Loucy (cell line): ENCODE measurements around the gene ADAMTS2.

Experiments used
- H2AFZ ChIP-seq: fragments of 200-600 bp; sonication (generic); 2 replicates; pipeline ENCODE4 v1.6.0; 2016; ENCODE audit warnings: antibody characterized with exemption, mild to moderate bottlenecking, low read length, moderate library complexity
- H3F3A ChIP-seq: fragments of 200-600 bp; 2 replicates; pipeline ENCODE4 v1.6.0; 2016; ENCODE audit warnings: antibody characterized with exemption, low read depth, mild to moderate bottlenecking
- H3K27me3 ChIP-seq: fragments of 200-600 bp; sonication (generic); 2 replicates; pipeline ENCODE4 v1.6.1; 2014; ENCODE audit warnings: low read length, mild to moderate bottlenecking; ENCODE audit not compliant: insufficient read depth, poor library complexity, severe bottlenecking
- H3K36me3 ChIP-seq: fragments of 200-600 bp; sonication (generic); 2 replicates; pipeline ENCODE4 v1.6.1; 2016; ENCODE audit warnings: low read length; ENCODE audit not compliant: insufficient read depth
- H3K4me1 ChIP-seq: fragments of 200-600 bp; sonication (generic); 2 replicates; pipeline ENCODE4 v1.5.1; 2014; ENCODE audit warnings: low read length, mild to moderate bottlenecking; ENCODE audit not compliant: insufficient read depth, poor library complexity, severe bottlenecking
- H3K4me2 ChIP-seq: fragments of 200-600 bp; sonication (generic); 2 replicates; pipeline ENCODE4 v1.6.0; 2014; ENCODE audit warnings: antibody characterized with exemption, low read length, low read depth, mild to moderate bottlenecking; ENCODE audit not compliant: poor library complexity, severe bottlenecking
- H3K4me3 ChIP-seq: fragments of 200-600 bp; sonication (generic); 2 replicates; pipeline ENCODE4 v1.5.1; 2014; ENCODE audit warnings: low read length, mild to moderate bottlenecking, mixed read lengths; ENCODE audit not compliant: poor library complexity, severe bottlenecking
- H3K79me2 ChIP-seq: fragments of 200-600 bp; sonication (generic); 2 replicates; pipeline ENCODE4 v1.6.1; 2014; ENCODE audit warnings: low read length; ENCODE audit not compliant: insufficient read depth
- H3K9ac ChIP-seq: fragments of 200-600 bp; sonication (generic); 2 replicates; pipeline ENCODE4 v1.6.0; 2014; ENCODE audit warnings: mild to moderate bottlenecking, low read depth, low read length, moderate library complexity; ENCODE audit not compliant: poor library complexity, severe bottlenecking
- H3K9me2 ChIP-seq: fragments of 200-600 bp; sonication (generic); replicated peaks from 2 replicates; pipeline ENCODE4 v1.6.1; 2016; ENCODE audit warnings: low read depth, low read length, mixed read lengths
- H3K9me3 ChIP-seq: fragments of 200-600 bp; sonication (generic); 2 replicates; pipeline ENCODE4 v1.6.1; 2014; ENCODE audit warnings: mild to moderate bottlenecking, antibody characterized with exemption, low read length, low read depth; ENCODE audit not compliant: insufficient read depth
- H4K20me1 ChIP-seq: fragments of 200-600 bp; sonication (generic); 2 replicates; pipeline ENCODE4 v1.6.0; 2014; ENCODE audit warnings: antibody characterized with exemption, low read length, mild to moderate bottlenecking; ENCODE audit not compliant: insufficient read depth, poor library complexity, severe bottlenecking
- EZH2phosphoT487 ChIP-seq: fragments of 200-600 bp; IDR thresholded peaks from 2 replicates; pipeline ENCODE4 v1.6.1; 2018; ENCODE audit warnings: antibody characterized with exemption, mild to moderate bottlenecking, moderate library complexity, borderline replicate concordance
- TF ChIP-seq, protein P1 (sequence below): fragments of 200-600 bp; sonication (generic); conservative IDR thresholded peaks from 2 replicates; pipeline ENCODE4 v1.5.1; 2014; ENCODE audit warnings: mild to moderate bottlenecking, antibody characterized with exemption, low read length

ADAMTS2 gene

DNA sequence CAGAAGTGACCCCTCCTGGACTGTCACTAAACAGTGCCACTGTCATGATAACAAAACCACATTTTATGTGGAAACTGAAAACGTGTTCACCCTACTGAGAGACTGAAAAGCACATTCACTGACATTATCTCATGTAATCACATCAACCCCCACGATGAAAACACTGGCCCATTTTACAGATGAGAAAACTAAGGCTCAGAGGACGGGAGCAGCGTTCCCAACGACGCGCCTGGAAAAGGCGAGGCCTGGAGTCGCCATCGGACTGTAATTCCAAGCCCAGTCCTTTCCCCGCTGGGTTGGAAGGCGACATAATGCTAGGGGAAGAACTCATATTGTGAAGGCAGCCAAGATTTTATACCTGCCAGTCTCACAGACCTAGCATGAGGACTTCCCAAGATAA lies 140.0 kb downstream of the ADAMTS2 start:
- Histone ChIP-seq H3K4me2 (no peak overlapping the region), H3K9me2 (no peaks in the 10 kb centered on the region), H2AFZ (no peak overlapping the region), H3K9me3 (no peaks in the 10 kb centered on the region), H4K20me1 (no peaks in the 10 kb centered on the region), H3K9ac (no peak overlapping the region), H3F3A (no peaks in the 10 kb centered on the region), H3K27me3 (no peaks in the 10 kb centered on the region), H3K36me3 (no peaks in the 10 kb centered on the region), H3K4me1 (no peaks in the 10 kb centered on the region), H3K4me3 (no peak overlapping the region), H3K79me2 (no peaks in the 10 kb centered on the region)
- no peak for TF ChIP-seq EZH2phosphoT487

DNA sequence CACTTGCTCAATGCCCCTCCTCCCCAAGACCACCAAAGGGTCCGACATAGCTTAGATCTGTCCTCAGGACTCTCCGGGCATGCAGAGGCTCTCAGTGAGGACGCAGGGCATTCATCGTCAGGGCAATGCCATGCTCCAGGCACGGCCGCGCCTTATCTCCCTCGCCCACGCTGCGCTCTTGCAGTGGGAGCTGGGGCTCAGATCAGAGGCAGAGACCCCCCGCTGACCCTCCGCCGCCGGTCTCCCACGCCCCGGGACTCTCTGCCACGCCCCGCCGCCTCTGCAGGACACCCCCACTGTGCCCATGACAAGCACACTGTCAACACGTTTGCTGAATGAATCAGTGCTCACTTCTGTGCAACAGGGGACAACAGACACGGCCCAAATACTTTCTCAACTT lies 140.7 kb downstream of the ADAMTS2 start:
- H3K4me2 ChIP-seq = no peak overlapping the region
- no peaks in the 10 kb centered on the region for H3K36me3 ChIP-seq
- H3K4me1 ChIP-seq = no peaks in the 10 kb centered on the region
- no peaks in the 10 kb centered on the region for H3K9me3 ChIP-seq
- no peak overlapping the region for H3K4me3 ChIP-seq
- no peak for TF ChIP-seq EZH2phosphoT487
- H3K9ac ChIP-seq = no peak overlapping the region
- no peak overlapping the region for H2AFZ ChIP-seq
- H3K27me3 ChIP-seq = no peaks in the 10 kb centered on the region
- no peaks in the 10 kb centered on the region for H3K9me2 ChIP-seq
- H3K79me2 ChIP-seq = no peaks in the 10 kb centered on the region
- no peaks in the 10 kb centered on the region for H4K20me1 ChIP-seq
- no peaks in the 10 kb centered on the region for H3F3A ChIP-seq

DNA sequence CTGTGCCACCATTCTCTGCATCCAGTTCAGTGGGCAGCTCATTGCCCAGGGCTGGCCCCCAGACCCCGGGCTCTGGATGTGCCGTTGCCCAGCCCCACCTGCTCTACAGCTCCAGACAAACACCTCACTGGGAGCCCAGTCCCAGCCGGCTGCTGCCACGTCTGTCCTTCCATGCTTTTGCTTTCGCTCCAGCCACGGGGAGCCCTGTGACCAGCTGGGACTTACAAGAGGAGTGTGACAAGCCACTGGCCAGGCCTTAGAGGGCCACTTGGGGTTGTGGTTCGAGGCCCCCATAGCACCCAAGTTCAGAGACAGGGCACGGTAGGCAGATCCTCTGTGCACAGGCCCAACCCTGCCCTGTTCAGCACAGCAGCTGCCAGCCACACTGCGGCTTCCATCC lies 142.0 kb downstream of the ADAMTS2 start:
- Histone ChIP-seq H3K79me2 (no peaks in the 10 kb centered on the region), H3K27me3 (no peaks in the 10 kb centered on the region), H3K36me3 (no peaks in the 10 kb centered on the region), H4K20me1 (no peaks in the 10 kb centered on the region), H3K4me1 (no peaks in the 10 kb centered on the region), H3F3A (no peaks in the 10 kb centered on the region), H3K9me3 (no peaks in the 10 kb centered on the region), H3K9me2 (no peaks in the 10 kb centered on the region), H3K9ac (no peak overlapping the region), H2AFZ (no peak overlapping the region), H3K4me2 (no peak overlapping the region), H3K4me3 (no peak overlapping the region)
- TF ChIP-seq, protein P1, sequence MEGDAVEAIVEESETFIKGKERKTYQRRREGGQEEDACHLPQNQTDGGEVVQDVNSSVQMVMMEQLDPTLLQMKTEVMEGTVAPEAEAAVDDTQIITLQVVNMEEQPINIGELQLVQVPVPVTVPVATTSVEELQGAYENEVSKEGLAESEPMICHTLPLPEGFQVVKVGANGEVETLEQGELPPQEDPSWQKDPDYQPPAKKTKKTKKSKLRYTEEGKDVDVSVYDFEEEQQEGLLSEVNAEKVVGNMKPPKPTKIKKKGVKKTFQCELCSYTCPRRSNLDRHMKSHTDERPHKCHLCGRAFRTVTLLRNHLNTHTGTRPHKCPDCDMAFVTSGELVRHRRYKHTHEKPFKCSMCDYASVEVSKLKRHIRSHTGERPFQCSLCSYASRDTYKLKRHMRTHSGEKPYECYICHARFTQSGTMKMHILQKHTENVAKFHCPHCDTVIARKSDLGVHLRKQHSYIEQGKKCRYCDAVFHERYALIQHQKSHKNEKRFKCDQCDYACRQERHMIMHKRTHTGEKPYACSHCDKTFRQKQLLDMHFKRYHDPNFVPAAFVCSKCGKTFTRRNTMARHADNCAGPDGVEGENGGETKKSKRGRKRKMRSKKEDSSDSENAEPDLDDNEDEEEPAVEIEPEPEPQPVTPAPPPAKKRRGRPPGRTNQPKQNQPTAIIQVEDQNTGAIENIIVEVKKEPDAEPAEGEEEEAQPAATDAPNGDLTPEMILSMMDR = no peak
- no peak for TF ChIP-seq EZH2phosphoT487

DNA sequence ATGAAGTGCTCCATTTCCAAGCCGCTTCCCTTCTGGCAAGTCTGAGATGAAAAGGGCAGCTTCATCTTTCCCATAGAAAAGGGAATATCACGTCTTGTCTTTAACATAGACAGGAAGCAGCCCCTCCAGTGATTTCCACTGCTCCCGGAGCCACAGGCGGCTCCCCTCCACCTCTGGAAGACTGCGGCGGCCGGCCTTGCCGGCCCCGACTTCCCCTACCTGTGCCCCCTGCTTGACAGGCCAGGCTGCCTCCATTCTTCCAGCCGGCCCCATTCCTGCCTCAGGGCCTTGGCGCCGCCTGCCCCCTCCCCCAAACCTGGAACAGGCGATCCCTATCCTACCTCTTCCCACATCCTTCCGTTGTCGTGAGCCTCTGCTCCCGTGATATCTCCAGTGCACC lies 143.3 kb downstream of the ADAMTS2 start:
- TF ChIP-seq, protein P1 = no peak
- Histone ChIP-seq H3K4me3 (no peak overlapping the region), H4K20me1 (no peaks in the 10 kb centered on the region), H3K79me2 (no peaks in the 10 kb centered on the region), H3K4me1 (no peaks in the 10 kb centered on the region), H3K9ac (no peak overlapping the region), H3K4me2 (no peak overlapping the region), H3K36me3 (no peaks in the 10 kb centered on the region), H3F3A (no peaks in the 10 kb centered on the region), H2AFZ (no peak overlapping the region), H3K9me2 (no peaks in the 10 kb centered on the region), H3K27me3 (no peaks in the 10 kb centered on the region), H3K9me3 (no peaks in the 10 kb centered on the region)
